Measurements from ENCODE around the gene CDYL2.

- TF ChIP-seq EZH2 (IDR thresholded peaks at IDR 0.05) (no peak), POLR2AphosphoS5 (IDR thresholded peaks at IDR 0.05; ENCODE audit: borderline replicate concordance, low read depth, low read length) (no peak)
Measured at GRCh38 chr16:80610481-80611156, 193.8 kb downstream of the CDYL2 start.
